ENCODE measurements around the gene ADARB2.

DNA sequence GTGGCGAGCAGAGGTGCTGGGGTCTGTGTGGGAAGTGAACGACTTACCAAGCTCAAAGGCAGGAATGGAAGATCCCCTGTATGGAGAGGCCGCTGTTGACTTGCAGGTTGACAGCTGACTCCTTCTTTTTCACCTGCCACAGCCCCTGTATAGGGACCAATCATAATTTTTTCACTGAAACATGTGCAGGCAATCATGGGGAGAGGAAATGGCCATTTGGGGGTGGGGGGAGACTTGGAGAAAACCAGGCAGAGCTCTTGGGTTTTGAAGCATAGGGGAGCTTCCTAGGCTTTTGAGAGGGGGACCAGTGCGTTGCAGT is 579.8 kb downstream of the ADARB2 start:
- TF ChIP-seq, protein P1, sequence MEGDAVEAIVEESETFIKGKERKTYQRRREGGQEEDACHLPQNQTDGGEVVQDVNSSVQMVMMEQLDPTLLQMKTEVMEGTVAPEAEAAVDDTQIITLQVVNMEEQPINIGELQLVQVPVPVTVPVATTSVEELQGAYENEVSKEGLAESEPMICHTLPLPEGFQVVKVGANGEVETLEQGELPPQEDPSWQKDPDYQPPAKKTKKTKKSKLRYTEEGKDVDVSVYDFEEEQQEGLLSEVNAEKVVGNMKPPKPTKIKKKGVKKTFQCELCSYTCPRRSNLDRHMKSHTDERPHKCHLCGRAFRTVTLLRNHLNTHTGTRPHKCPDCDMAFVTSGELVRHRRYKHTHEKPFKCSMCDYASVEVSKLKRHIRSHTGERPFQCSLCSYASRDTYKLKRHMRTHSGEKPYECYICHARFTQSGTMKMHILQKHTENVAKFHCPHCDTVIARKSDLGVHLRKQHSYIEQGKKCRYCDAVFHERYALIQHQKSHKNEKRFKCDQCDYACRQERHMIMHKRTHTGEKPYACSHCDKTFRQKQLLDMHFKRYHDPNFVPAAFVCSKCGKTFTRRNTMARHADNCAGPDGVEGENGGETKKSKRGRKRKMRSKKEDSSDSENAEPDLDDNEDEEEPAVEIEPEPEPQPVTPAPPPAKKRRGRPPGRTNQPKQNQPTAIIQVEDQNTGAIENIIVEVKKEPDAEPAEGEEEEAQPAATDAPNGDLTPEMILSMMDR (IDR thresholded peaks at IDR 0.05): no peak
- no peak for TF ChIP-seq POLR2A (IDR thresholded peaks at IDR 0.05)
